ENCODE data around the gene RAD9A.
"Not testable (repeated sequence)": the region's sequence is repeated elsewhere in the genome, so short reads cannot be mapped to it uniquely, and the experiment has no call there.

Gene RAD9A

DNA sequence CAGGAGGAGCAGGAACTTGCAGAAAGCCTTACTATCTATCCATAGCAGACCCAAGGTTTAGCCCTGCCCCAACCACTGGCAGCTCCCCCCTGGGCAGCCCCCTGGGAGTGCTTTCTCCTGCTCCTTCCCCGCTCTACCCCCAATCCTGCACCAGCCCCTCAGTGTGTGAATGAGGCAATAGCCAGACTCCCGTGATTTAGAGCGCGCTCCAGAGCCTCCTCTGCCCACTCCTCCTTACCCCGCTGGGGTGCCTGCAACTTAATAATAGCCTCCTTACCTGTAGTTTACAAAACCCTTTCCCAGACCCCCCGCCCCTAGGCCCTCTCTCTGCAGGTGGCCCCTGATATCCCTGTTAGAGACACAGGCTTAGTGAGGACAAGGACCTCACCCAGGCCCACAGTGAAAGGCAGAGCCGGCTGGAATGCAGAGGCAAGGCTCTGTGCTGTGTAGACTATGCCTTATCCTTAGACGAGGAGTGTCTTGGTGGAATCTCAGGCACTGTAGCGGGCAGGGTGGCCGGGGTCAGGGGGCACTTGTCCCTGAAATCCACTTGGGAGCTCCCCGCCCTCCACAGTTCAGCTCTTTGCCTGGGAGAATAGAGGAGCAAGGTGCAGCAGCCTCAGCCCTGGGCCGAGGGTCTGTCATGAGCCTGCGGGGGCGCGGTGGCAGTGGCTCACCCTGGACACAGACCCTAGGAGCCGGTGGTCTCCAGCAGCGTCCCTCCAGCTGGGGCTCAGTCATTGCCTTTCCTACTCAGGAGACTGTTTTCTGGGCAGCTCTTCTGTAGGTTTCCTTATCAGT lies 19.4 kb downstream of the RAD9A start:
- no peak for DNase-seq

DNA sequence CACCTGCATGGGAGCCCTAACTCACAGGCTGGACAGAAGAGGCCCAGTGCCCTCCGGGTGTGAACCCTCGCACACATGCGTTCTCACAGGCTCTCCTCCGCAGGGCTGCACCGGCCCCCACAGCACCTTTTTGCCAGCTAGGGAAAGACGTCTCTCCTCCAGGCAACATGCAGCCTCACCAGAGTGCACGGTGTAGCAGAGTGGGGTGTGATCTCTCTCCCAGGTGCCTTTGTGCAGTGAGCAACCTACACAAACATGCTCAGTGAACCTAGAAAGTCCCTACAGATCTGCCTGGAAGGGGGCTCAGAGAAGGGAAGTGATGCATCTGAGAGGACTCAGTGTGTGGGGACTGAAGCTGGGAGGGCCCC lies 20.0 kb downstream of the RAD9A start:
- DNase-seq = no peak

- no peak for DNase-seq
Measured at GRCh38 chr11:67412495-67413179, 20.9 kb downstream of the RAD9A start.

DNA sequence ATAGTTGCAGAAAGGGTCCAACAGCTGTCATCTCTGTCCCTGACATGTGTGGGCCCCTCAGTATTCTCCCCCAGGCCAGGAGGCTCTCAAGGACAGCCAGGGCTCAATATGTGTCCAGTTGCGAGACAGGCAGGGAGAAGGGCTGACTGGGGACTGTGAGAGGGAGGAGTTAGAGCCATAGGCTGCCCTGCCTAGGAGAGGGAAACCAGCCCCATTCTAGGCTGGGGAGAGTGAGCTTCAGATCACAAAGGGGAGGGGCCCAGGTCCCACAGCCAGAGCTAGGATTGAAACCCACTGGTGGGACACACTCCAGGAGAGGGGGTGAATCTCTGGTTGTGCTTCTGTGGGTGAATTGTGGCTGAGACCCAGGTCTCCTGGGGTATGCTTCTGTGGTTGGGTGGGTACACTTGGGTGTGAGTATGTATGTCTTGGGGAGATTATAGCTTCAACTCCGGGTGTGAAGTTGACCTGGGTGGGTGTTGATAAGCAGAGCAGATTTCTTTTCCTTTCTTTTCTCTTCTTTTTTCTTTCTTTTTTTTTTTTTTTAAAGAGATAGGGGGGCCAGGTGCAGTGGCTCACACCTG lies 21.6 kb downstream of the RAD9A start:
- no peak for DNase-seq

- DNase-seq = no peak
Measured at GRCh38 chr11:67415501-67416304, 23.9 kb downstream of the RAD9A start, which contains the start of gene CARNS1. Gene CARNS1, plus strand, starts transcription at chr11:67415678. Its CDS starts 522 bp downstream, at chr11:67416200.

- DNase-seq = no peak
Measured at GRCh38 chr11:67416416-67417335, 24.9 kb downstream of the RAD9A start.

DNA sequence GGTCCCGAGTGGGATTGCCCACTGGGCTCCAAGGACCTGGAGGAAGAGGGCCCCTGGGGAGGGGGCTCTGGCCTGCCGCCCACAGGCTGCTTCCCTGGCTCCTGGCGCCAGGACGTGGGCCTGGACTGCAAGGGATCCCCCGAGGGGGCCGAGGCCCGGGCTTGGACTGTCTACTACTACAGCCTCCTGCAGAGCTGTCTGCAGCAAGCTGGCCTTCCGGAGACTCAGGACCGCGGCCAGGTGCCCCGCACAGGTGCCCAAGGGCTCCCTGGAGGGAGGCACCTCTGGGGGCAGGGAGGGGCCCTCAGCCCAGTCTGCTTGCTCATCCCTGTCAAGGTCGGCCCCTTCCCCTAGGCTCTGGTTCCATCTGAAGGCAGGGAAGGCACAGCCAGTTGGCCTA lies 25.6 kb downstream of the RAD9A start:
- DNase-seq = no peak

GRCh38 chr11:67418476-67419281 lies 26.9 kb downstream of the RAD9A start:
- no peak for DNase-seq

DNA sequence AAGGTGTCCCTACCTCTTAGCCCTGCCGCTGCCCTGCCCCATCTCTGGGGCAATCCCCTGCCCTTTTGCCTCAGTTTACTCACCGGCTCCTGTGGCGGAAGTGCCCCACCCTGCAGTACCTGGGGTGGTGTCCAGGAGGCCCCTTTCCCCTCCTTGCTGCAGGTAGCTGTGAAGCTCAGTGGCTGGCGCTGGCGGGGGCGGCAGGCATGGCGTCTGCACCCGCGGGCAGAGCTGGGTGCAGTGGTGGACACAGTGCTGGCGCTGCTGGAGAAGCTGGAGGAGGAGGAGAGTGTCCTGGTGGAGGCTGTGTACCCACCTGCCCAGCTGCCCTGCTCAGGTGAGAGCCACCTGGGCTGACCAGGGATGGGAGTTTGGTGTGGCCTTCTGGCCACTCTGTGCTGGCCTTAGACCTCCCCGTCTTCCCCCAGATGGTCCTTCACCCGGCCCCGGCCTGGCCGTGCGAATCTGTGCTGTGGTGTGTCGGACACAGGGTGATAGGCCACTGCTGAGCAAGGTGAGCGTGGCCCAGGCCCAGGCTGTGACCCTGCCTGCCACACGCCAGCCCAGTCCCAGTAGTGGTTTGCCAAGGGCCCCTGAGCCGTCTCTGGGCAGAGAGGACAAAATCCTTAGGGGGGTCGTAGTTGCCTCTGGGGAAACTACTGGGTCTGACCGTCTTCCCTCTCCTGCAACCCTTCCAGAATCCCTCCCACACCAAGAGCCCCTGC lies 27.7 kb downstream of the RAD9A start:
- no peak for DNase-seq

- DNase-seq = no peak
Measured at GRCh38 chr11:67420147-67420645, 28.4 kb downstream of the RAD9A start.

- peak; percentile 95 for DNase-seq
Measured at GRCh38 chr11:67420646-67421429, 29.1 kb downstream of the RAD9A start.

GRCh38 chr11:67421430-67422031 lies 29.7 kb downstream of the RAD9A start:
- DNase-seq = no peak

DNA sequence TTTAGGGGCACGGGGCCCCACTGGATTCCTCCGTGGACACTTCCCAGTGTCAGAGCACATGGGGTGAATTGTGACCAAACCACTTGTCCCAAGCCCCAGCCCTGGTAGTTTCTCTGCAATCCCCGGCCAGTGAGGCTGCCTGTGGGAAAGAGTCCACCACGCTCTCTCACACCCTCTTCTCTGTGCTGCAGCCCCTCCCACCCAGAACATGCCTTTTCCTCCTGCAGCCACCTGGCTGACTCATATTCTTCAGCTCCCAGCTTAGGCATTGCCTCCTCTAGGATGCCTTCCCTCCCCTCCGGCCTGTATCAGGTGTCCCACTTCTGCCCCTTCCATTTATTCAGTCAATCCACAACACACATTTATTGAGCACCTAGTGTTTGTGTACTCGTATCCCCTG lies 31.1 kb downstream of the RAD9A start:
- no peak for DNase-seq

GRCh38 chr11:67423466-67423865 lies 31.7 kb downstream of the RAD9A start:
- no peak for DNase-seq

DNA sequence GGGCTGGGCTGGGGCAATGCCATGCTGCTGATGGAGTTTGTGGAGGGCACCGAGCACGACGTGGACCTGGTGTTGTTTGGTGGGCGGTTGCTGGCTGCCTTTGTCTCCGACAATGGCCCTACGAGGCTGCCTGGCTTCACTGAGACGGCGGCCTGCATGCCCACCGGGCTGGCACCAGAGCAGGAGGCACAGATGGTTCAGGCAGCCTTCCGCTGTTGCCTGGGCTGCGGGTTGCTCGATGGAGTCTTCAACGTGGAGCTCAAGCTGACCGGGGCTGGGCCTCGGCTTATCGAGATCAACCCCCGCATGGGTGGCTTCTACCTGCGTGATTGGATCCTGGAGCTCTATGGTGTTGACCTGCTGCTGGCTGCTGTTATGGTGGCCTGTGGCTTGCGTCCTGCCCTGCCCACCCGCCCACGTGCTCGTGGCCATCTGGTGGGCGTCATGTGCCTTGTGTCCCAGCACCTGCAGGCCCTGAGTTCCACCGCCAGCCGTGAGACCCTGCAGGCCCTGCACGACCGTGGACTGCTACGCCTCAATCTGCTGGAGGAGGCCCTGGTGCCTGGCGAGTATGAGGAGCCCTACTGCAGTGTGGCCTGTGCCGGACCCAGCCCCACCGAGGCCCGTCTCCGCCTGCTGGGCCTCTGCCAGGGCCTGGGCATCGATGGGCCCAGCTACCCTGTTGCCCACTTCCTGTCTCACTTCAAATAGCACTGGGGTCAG lies 32.3 kb downstream of the RAD9A start:
- DNase-seq = no peak

GRCh38 chr11:67427364-67427859 lies 35.6 kb downstream of the RAD9A start:
- not testable (repeated sequence) for DNase-seq

DNA sequence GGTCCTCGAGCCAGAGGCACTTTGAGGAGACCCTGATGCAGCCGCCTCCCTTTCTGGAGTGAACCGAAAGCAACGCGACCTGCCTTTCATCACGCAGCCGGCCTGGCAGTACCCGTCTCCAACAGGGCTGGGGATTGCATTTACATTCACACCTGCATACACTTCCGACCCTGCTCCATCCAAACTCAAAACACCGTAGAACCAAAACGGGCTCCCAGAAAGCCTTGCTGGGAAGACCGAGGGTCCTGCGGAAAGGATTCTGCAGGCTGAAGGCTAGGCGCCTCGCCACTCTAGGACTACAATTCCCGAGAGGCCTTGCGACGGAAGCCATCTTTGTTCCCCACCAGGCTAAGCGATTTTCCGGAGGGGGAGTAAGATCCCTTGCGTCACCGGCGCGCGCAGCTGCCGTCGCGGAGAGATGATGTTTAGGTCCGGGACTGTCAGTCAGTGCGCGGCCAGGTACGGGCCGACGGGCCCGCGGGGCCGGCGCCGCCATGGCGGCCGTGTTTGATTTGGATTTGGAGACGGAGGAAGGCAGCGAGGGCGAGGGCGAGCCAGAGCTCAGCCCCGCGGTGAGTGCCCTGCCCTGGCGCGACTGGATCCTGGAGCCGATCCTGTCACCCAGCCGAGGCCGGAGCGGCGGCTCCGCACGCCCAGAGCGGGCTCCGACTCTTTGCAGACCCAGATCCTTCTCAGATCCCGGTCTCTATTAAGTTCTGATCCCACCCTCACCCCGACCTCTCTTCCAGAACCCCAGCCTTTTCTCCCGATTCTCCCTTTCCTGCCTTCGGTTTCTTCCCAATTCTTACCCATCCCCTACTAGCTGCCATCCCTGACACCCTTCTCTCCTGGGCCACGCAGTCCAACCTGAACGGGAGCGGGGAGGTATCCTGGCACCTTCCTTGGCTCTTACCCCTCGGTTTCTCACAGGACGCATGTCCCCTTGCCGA lies 36.5 kb downstream of the RAD9A start, which contains the start of gene RPS6KB2:
Gene RPS6KB2 (plus strand): TSS at position 443 of the 950 bp plus-strand sequence. CDS start 52 bp downstream, at position 495.
- DNase-seq = peak; percentile 98

Measured in suppressor macrophage treated with lipopolysaccharide for 4 hours (primary cell).